HG03064 (cell line): ENCODE measurements around the gene RPL37.
"Not testable (repeated sequence)": the region's sequence is repeated elsewhere in the genome, so short reads cannot be mapped to it uniquely, and the experiment has no call there.

Experiments used
- ATAC-seq: cut with Tn5 transposase; IDR thresholded peaks from one replicate; pipeline ENCODE4 v1.9.1; 2021; ENCODE audit warnings: low read depth; ENCODE audit not compliant: unreplicated experiment

Gene RPL37

DNA sequence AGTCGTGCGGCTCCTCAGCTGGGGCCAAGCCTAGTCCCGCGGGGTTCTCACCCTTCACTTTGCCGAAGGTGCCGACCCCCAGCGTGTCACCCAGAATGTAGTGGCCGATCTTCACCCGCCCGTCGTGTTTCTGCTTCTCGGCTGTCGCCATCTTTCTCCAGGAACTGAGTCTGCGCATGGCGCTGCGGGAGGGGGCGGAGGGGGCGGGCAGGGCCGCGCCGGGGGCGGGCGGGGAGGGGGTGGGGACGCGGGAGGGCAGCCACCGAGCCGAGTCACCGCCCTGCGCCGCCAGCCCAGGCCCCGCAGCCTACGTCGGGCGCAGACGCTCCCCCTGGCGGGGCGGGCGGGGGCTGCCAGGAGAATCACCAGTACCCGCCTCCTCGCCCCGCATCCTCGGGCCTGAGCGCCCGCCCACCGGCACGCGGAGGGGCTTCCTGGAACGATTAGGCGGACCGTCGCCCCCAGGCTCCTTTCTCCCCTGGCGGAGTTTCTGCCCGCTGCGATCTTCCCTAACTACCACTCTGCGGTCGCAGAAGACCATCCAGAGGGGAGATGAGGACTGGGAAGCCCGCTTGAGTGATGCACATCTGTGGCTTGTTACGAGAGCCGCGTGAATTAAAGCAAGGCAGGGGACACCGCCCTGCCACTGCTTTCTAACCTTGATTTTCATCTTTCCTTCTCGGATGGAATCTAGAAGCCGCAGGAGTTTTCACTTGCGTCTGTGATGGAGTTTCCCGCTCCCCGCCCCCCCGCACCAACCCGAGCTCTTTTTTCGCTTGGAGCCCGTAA, 36.8 kb downstream of the RPL37 start, which contains the start of gene PRKAA1:
PRKAA1 (minus strand) TSS at position 363 of the 789 bp plus-strand sequence; CDS start at position 178, 185 bp downstream.
- ATAC-seq = peak; percentile 95

DNA sequence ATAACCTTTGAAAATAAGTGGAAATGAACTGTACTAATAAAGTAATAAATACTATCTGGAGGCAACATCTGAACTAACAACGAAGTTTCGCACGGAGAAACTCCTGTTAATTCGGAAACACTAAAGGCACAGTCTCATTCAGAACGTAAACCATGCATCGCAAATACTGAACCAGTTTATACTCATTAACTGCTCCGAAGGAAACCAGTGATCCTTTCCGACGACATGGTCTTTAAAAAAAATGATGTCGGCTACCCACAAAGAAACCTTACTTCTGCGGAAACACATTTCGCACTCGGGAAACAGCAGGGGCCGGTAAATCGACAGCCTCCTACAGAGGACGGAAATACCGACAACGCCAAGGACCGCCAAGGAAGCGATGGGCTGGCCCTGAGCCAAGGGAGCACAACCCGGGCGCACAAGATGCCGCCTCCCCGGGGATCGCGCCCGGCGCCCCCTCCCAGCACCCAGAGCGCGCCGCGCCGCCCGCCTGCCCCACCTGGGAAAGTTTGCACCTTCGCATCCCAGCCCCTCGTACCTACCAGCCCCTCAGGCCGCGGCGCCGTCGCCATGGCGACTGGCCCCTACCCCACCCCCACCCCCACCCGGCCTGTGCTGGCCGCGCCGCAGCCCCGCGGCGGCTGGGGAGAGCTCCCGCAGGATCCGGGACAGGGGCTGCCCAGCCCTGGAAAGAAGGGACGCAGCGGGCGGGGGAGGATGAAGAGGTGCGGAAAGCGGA, 37.6 kb downstream of the RPL37 start:
- peak; percentile 44 for ATAC-seq

DNA sequence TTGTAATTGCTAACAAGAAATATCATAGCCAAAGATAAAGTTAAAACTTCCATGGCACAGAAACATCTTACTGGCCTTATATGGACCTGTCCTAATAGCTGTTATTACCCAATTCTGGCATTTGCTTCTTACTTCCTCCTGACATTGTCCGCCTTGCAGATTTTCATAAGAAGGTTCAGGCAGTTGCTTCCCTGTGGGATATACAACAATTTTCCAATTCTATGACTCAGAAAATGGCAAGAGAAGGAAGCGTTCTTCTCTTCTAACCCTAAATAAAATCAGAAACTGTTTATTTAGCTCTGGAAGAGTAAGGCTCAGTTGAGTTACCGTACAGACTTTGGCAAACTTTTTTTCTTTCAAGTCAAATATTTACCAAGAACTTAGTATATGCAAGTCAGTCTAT, 38.5 kb downstream of the RPL37 start:
- no peak for ATAC-seq

DNA sequence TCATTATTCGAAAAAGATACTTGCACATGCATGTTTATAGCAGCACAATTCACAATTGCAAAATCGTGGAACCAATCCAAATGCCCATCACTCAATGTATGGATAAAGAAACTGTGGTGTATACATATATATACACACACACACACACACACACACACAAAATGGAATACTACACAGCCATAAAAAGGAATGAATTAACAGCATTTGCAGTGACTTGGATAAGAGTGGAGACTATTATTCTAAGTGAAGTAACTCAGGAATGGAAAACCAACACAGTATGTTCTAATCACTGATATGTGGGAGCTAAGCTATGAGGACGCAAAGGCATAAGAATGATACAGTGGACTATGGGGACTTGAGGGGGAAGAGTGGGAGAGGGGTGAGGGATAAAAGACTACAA, 40.1 kb downstream of the RPL37 start:
- ATAC-seq = not testable (repeated sequence)

DNA sequence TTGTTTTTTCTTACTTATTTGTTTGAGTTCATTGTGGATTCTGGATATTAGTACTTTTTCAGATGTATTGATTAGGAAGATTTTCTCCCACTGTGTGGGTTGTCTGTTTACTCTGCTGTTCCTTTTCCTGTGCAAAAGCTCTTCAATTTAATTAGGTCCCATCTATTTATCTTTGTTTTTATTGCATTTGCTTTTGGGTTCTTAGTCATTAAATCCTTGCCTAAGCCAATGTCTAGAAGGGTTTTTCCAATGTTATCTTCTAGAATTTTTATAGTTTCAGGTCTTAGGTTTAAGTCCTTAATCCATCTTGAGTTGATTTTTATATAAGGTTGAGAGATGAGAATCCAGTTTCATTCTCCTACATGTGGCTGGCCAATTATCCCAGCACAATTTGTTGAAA, 40.7 kb downstream of the RPL37 start:
- ATAC-seq = not testable (repeated sequence)

DNA sequence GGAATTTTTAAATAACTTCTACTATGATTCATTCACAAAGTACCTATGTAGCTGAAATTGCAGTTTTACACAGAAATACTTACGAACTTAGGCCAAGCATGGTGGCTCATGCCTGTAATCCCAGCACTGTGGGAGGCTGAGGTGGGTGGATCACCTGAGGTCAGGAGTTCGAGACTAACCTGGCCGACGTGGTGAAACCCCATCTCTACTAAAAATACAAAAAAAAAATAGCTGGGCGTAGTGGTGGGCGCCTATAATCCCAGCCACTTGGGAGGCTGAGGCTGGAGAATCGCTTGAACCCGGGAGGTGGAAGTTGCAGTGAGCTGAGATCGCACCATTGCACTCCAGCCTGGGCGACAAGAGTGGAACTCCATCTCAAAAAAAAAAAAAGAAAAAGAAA, 42.3 kb downstream of the RPL37 start:
- ATAC-seq = not testable (repeated sequence)

DNA sequence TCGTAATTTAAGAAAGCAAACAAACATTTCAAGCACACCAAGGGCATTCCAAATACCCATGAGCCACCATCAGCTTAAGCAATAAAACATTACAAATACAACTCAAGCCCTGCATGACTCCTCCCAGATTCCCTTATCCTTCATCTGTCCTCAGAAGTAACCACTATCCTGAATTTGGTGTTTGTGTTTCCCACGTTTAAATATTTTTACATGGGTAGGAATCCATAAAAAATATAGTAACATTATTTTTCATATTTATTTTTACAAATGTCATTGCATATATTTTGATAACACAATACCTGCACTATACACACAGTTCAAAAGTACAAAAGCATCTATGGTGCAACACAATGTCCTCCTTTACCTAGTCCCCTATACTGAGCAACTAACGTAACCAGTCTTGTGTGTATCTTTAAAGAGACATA, 43.3 kb downstream of the RPL37 start:
- ATAC-seq = no peak

DNA sequence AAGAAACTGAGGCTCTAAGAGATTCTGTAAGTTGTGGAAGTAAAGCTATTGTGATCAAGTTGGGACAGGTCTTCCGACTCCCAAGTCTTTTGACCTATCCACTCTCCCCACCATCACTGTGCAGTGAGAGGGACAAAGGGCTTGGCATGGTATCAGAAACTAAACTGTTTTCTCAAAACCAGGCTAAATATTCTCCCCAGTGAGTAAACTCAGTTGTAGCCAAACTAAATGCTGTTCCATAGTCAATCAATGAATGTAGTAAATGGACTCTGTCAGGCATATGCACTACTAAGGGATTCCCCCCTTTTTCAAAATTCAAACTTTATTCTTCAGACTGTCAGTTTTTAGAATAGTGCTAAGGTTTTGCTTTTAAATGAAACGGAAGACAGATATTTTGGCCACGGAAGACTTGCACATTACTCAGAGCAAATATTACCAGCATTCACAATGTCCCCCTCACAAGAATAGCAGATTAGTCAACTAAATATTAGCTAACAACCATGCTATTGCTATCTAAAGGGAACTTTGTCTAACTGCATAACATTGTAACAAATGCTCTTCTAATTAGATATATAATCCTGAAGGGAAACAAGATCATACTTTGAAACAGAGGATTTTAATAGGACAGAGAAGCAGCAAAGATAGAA, 44.0 kb downstream of the RPL37 start:
- no peak for ATAC-seq

DNA sequence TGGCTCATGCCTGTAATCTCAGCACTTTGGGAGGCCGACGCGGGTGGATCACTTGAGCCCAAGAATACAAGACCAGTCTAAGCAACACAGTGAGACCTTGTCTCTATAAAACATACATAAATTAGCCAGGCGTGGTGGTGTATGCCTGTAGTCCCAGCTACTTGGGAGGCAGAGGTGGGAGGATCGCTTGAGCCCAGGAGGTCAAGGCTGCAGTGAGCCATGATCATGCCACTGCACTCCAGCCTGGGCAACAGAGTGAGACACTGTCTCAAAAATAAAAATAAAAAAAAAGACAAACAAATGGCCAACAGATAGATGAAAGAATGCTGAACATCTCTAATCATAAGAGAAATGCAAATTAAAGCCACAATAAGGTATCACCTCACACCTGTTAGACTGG, 46.1 kb downstream of the RPL37 start:
- ATAC-seq = not testable (repeated sequence)

DNA sequence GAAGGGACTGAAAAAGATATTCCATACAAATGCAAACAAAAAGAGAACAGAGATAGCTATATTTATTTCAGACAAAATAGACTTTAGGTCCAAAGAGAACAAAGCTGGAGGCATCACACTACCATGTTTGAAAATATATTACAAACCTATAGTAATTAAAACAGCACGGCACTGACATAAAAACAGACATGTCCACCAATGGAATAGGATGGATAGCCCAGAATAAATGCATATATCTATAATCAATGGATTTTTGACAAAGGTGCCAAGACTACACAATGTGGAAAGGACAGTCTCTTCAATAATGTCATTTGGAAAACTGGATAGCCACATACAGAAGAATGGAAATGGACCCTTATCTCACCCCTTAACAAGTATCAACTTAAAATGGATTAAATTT, 47.0 kb downstream of the RPL37 start:
- ATAC-seq = no peak

DNA sequence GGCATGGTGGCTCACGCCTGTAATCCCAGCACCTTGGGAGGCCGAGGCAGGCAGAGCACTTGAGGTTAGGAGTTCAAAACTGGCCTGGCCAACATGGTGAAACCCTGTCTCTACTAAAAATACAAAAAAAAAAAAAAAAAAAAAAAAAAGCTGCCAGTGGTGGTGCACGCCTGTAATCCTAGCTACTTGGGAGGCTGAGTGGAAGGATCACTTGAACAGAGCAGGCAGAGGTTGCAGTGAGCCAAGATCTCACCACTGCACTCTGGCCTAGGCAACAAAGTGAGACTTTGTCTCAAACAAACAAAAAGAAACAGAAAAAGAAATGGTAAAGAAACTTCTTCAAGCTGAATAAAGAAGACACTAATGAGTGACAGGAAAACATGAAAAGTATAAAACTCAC, 48.4 kb downstream of the RPL37 start:
- not testable (repeated sequence) for ATAC-seq

DNA sequence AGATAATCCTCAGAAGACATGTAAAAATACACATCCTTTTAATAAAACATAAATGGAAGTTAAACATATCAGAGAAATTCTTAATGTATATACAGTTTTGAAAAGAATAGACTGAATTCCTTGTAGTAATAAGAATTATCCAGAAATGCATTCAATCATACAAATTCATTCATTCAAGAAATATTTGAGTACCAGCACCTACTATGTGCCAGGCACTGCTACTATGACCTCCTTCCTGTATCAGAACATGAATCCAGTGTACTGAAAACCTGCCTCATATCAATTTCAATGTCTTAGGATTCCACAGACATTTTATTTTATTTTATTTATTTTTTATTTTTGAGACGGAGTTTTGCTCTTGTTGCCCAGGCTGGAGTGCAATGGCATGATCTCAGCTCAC, 50.1 kb downstream of the RPL37 start:
- no peak for ATAC-seq

DNA sequence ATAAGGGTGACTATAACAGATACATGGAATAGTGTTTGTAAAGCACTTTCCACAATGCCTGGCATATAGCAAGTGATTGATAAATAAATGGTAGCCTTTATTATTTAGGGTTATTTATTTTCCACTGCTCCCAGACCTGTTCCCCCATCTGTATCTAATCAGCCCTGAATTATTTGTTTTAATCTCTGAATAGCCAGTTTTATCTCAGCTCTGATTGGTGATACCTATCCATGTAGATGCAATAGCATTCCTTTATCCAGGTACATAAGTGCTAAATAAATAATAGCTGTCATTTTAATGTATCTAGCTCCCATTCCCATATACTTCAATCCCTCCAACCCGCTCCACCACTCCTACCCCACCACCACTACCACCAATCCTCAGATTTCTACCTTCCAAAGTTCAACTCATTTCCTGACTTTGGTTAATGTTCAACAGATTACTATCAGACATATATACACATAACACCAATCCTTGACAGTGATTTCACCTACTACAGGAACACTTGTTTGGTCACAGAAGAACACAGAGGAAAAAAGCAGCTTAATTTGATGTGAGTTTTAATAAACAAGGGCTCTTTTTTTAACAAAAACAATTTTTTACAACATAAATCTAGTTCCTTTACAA, 50.9 kb downstream of the RPL37 start:
- no peak for ATAC-seq

DNA sequence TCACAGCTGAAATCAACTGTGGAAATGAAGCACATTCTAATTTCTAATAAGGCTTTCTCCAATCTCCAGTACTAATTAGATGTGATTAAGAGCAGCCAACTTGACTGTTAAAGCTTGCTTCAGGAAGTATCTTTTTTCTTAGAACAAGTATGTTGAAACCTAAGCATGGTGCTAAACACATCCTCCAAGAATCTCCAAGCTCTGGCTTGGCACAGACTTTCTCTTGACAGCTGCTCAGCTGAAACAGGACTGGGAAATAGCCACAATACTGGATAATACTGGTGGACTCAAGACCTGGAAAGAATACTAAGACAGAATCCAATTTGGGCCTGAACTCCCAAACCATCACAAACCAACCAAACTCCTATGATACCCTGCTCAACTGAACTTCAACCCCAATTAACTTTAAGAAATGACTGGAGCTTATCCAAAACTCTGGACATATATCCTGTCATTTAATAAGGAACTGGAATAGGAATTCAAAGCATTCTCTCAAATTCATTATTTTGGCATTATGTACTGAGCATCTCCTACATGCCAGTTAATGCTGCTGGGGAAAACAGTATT, 53.1 kb downstream of the RPL37 start:
- ATAC-seq = no peak

DNA sequence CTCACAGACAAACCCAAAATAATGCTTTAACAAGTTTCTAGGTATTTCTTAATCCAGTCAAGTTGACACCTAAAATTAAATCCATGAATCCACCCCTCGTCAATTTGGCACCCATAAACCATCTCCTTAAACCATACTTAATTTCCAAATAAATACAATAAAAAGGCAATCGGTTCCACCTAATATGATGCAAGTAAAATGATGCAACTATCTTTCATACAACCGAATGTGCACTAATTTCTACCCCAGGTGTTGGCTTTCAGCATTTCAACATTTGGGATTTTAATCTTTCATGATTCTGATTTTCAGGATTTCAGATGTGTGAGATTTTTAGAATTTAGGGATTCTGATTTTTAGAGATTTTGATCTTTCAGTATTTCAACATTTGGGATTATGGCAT, 54.2 kb downstream of the RPL37 start:
- ATAC-seq = no peak

DNA sequence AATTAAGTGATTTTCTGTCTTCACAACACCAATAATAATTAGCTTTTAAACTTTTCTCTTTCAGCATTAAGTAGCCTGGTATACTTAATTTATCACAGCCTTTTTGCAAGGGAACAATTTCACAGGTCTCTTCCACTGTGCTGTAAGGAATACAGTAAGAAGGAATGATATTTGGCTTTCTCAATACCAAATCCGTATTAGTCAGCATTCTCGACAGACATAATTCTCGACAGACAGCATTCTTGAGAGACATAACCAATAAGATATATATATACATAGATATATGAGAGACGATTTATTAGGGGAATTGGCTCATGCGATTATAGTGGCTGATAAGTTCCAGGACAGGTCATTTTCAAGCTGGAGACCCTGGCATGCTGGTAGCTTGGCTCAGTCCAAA, 54.8 kb downstream of the RPL37 start:
- no peak for ATAC-seq

DNA sequence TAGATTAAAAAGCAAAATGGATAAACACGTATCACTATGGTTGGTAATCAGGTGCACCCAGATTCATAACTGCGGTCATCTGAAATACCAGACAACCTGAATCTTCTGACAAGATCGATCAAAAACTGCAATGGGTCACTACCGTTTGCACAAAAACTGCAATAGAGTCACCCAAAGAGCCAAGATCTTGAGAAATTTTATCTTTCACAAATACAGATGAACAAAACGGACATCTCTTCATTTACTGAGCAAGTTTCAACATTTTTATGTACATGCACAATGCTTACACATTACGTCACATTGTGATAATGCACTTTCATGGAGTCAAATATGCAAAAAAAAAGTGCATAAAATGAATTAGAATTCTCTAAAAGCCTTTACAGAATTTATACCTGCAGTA, 55.5 kb downstream of the RPL37 start:
- ATAC-seq = no peak

DNA sequence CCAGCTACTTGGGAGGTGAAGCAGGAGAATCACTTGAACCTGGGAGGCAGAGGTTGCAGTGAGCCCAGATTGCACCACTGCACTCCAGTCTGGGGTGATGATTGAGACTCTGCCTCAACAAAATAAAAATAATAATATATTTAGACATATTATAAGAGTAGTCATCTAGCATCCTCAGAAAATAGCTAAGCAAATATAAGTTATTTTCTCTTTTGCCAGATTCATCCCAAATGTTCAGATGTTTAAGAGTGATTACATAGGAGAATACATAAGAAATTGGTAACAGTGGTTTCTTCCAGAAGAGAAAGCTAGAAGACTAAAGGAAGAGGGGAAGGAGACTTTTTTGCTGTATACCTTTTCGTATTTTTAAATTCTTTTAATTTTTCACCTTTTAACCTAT, 56.9 kb downstream of the RPL37 start:
- no peak for ATAC-seq

DNA sequence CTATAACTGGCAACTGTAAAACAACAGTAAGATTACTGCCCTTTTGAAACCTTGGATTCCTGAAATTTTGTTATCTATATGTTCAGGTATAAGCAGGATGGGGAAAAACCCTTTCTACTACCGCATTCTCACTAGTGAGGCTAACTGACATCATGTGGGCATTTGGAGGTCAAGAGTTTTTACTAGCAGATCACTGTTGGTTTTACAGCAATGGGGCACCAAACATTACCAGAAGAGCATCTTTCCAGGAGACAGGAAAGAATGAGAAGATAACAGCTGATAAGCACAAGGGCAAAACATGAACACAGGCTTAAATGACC, 58.4 kb downstream of the RPL37 start:
- ATAC-seq = no peak

DNA sequence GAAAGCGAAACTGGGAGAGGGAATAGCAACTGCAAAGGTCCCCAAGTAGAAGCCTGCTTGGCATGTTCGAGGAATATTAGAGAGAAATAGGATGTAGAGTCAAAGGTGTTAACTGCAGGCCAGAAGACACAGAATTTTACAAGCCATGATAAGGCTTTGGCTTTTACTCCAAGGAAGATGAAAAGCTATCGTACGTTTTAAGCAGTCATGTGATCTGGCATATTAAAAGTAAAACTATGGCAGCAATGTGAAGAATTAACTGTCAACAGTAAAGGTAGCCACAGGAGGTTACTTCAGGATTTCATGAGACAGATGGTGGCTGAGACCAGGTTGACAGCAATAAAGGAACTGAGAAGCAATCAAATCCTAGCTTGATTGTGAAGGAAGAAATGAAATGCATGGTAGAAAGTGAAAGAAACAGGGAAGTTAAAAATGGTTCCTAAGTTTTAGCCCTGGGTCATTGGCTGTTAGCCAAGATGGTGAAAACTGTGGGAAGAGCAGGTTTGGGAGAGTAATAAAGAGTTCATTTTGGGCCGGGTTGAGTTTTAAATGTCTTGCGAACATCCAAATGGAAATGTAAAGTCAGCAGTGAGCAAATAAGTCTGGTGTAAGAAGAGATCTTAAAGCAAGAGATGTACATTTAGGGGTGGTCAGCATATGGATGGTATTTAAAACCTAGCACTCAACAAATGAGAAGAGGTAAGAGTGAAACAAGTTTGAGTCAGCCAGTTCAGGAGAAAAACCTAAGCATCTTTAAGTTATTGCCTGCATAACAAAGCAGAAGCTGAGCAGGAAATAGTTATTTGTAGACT, 59.0 kb downstream of the RPL37 start:
- ATAC-seq = no peak
